Kidney capillary endothelial cell (primary cell): ENCODE results near the gene MBNL1.
A peak's percentile ranks its signal among the peaks of the same experiment; 100 is the strongest.
"Not testable (repeated sequence)": the region's sequence is repeated elsewhere in the genome, so short reads cannot be mapped to it uniquely, and the experiment has no call there.

Experiments
- DNase-seq: peaks from one replicate; pipeline ENCODE4 v3.0.0-alpha.2; 2018; ENCODE audit warnings: low spot score

MBNL1 gene

DNA sequence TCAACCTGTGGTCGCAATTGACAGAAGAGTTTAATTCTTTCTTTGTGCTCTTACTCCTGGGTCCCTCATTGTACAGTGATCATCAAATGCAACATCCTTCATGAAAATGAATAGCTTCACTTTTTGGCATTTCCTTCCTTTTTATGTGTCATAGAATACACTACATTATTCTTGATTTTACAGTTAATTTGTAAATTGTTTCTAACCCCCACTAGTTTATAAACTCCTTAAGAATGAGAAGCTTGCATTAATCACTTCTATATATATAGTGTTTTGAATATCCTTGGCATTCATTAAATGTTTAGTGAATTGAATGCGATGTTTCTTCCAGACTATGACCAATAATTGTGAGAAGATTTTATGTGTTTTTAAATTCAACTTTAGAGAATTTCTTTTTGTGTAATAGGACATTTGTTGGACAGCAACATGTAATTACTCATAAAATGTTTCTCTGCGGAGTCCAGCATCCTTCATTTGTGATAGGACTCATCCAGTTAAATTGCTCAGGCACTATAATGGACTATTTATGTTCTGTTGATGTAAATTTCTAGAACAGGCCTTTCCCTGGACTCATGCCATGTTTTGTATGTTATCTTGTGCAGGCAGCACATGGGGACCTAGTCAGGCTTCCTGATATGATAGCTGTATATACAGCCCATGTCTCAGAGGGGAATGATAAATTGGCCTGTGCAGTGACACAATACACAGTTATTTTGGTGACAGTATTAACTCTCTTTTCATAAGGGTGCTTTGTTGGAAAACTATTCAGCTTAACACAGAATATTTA is 51.3 kb downstream of the MBNL1 start:
- peak; percentile 93 for DNase-seq

DNA sequence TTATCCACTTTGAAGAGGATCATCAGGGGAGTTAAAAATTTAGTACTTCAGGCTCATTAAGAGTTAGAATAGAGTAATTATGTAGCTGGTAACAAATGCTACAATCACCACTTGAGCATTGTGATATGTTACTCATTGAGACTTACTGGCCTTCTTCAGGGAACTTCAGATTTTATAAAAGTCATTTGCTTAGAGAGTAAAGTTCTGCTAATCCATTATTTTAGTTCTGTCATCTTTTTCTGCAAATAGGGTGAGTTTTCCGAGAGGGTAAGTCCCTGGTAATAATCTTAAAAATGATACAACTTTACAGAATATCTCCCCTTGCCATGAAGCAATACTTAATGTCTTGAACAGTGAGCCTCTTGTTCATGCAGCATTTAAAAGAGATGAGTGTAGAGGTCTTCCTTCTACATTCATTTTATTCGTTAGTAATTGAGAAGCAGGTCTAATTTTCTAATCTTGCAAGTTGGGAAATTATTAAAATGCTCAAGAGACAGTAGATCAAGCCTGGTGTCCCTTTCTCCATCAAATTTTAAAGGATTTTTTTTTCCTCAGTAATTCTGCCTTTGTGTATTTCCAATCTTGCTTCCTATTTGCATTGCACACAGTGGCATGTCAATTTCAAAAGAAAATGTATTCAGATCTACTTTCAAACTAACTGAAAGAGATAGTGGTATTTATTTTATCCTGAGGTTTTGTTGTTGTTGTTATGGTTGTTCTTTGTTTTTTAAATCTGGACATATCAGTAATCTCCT is 52.6 kb downstream of the MBNL1 start:
- no peak for DNase-seq

DNA sequence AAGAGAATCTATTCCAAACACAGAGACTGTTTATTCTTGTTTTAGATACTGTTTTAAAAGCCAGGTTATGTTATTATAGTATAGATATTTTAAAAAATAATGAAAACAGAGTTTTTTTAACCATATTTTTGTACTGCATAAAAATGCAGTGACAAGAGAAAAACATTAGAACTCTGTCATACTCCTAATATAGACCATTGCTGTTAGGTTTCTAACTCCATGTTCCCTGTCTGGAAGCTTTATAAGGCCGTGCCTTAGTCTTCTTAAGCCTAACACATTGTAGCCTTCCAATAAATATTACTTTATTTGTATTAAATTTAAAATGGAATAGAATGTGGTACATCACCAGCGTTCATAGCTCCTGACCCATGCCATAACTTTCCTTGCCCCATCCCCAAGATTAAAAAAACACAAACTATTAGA is 53.2 kb downstream of the MBNL1 start:
- no peak for DNase-seq

GRCh38 chr3:152322756-152323155 is 54.0 kb downstream of the MBNL1 start:
- no peak for DNase-seq

GRCh38 chr3:152323834-152324233 is 55.1 kb downstream of the MBNL1 start:
- no peak for DNase-seq

DNA sequence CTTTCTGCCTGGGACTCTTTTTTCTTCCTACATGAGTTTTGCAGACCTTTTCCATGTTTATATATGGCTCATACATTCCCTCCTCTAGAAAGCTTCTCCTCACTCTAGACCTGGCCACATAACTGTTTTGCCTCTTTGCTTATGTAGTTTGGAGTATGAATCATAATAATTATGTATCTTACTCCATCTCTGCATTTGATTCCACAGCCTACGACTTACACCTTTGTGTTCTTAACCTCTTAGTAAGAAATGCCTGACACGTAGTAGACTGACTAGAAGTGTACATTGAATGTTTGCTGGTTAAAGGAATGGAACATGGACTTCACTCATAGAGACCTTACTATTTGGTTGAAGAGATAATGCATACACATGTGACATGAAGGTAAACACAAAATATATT is 56.4 kb downstream of the MBNL1 start:
- DNase-seq: no peak

- DNase-seq: no peak
Measured at GRCh38 chr3:152327203-152327602, 58.5 kb downstream of the MBNL1 start.

DNA sequence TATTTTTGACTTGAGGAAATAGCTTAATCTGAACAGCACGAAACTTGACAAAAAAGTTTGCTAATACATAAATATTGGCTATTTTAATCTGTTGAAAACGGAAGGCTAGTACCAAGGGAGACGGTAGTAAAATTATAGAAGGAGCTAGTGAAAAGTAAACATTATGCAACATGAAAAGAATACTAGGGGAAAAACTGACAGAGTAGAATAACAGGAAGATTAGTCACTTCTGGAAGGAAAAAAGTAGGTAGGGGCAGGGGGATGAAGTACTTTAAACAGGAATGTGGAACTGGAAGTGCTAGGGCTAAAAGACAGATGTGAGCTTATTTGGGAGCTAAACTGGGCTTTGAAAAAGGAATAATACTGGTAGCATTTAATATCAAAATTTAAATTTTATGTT is 60.1 kb downstream of the MBNL1 start:
- peak; percentile 88 for DNase-seq

DNA sequence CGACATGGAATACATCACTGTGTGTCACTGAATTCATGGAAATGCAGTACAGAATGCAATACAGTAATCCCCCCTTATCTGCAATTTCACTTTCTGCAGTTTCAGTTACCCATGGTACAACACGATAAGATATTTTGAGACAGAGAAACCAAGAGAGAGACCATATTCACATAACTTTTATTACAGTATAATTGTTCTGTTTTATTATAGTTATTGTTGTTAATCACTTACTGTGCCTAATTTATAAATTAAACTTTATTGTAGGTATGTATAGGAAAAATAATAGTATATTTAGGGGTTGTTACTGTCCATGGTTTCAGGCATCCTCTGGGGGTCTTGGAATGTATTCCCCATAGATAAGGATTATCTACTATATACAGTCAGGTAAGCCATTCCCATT is 61.8 kb downstream of the MBNL1 start:
- DNase-seq: no peak

DNA sequence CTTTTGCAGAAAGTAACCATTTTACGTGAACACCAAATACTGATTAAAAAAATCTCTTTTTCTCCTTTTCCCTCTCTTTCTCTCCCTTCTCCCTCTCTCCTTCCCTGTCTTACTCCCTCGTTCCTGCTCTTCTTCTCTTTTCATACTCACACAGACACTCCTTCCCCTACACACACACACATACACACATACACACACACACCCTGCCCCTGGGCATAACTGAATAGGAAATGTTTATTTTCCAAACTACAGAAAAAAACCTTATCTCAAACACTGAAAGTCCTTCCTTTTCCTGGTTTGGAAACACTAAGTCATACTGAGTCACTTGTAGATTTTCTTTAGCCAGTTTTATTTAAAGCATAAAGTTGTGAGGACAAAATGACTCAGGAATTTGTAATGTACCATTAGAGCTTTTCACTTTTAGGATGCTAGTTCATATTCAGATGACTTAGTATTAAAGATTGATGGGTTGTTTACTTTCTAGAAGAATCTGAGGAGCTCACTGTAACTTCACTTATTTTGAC is 62.4 kb downstream of the MBNL1 start:
- peak; percentile 95 for DNase-seq

- DNase-seq: no peak
Measured at GRCh38 chr3:152331998-152332397, 63.3 kb downstream of the MBNL1 start.

DNA sequence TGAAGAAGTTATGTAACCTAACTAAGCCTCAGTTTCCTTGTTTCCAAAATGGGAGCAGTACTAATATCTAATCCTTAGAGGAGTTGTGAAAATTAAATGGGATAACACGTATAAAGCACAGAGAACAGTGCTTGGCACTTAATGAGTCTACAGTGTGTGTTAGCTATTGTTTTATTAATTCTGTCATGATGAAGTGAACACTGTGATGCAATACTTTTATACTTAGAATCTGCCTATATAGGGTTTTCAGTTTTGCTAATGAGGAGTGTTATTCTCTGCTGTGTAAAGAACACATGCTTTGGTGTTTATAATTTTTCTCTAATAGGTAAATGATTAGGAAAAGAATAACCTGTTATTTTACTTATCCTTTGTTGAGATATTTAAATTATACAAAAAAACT is 65.2 kb downstream of the MBNL1 start:
- DNase-seq: no peak

GRCh38 chr3:152334761-152335160 is 66.0 kb downstream of the MBNL1 start:
- no peak for DNase-seq

GRCh38 chr3:152335273-152335672 is 66.5 kb downstream of the MBNL1 start:
- no peak for DNase-seq

- DNase-seq: not testable (repeated sequence)
Measured at GRCh38 chr3:152337337-152337736, 68.6 kb downstream of the MBNL1 start.

- DNase-seq: no peak
Measured at GRCh38 chr3:152338159-152338720, 69.5 kb downstream of the MBNL1 start.

DNA sequence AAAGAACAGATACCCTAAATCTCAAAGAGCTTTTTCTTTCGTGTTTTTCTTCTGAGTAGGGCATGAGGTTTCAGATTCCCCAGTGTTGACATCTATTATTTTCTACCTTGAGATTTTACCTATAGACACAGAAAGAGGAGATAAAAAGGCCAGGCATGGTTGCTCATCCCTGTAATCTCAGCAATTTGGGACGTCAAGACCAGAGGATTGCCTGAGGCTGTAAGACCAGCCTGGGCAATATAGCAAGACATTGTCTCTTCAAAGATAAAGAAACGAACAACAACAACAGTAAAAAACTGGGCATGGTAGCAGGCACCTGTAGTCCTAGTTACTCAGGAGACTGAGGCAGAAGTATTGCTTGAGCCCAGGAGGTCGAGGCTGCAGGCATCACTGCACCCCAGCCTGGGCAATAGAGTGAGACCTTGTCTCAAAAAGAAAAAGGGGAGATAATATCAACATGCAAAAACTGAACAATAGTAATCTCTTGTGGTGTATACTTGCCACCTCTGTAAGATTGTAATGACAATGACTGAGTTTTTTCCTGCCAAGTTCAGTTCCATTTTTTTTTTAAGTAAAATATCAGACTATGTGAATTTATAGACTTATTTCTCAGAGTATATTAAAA is 71.3 kb downstream of the MBNL1 start:
- no peak for DNase-seq

DNA sequence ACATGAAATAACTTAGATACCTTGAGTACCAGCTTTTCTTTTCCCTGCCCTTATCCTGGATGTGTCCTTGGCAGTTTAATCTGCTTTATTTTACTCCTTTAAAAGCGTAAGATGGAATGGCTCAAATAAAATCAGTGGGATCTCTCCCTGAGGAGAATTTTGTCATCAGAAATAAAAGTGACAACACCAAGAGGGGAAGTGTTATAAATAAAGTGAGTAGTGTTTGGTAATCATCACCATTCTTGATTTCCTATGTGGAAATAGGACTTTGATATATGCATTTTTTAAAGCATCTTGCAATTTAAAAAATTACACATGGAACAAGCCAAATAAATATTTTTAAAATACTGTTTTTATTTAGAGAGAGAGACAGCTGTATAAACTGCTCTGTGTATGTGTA is 76.5 kb downstream of the MBNL1 start:
- DNase-seq: no peak

GRCh38 chr3:152346058-152346457 is 77.3 kb downstream of the MBNL1 start:
- DNase-seq: no peak

DNA sequence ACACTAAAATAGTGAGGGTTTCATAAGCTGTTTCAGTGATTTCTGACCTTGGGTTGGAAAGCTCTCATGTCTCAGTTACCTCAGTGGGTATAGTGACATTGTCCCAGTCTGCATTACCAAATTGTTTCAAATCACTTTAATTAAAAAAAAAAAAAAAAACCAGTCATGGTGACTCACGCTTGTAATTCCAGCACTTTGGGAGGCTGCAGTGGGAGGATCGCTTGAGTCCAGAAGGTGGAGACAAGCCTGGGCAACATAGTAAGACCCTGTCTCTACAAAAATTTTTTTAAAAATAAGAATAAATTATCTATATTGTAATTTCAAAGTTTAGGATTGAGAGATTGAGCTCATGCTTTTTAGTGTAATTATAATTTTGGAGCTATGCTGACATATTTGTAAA is 78.0 kb downstream of the MBNL1 start:
- no peak for DNase-seq

DNA sequence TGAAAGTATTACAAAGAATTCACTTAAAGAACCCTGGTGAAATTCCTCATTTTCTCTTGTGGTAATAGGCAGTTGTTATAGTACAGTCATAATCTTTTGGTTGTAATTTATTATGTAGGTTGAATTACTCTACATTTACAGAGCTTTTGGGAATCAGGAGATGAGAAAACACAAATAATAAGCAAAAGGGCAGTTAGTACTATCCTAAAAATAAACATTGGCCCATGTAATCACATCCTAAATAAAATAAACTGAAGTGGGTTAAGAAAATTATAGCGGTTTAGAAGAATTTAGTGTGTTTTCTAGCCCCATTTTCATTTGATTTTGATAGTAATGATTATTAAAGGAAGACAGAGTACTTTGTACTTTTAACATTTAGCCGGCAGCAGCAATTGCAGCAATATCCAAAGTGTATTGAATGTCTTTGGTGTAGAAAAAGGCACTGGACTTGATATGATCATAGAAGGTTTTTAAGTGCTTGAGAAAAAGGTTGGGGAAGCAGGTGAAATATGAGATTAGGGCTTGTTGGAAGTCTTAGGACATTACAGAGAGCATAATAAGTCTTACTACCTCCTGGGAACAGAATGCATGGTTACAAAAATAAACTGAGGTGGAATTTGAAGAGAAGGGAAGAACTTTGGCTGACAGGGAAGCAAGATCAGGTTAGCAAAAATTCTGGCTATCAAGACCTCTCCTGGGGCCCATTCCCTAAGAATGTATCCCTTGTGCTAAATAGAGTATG is 79.9 kb downstream of the MBNL1 start:
- no peak for DNase-seq

- peak; percentile 60 for DNase-seq
Measured at GRCh38 chr3:152349392-152349791, 80.7 kb downstream of the MBNL1 start.
